A673 (cell line): ENCODE results near the gene SPECC1L. TPM values are rescaled to one million over a fixed set of nuclear protein-coding genes. Genes with fewer than 3 reads are reported as not detected.

Experiments used
- BruUV-seq: library from RNA; stranded (reverse); fragments of 400-500 nt; replicated peaks from 2 replicates; lab custom pipeline; 2021; lab: Mats Ljungman, UMichigan
- CTCF ChIA-PET: fragments of 300-600 bp; sonication (Branson Sonifier 250); formaldehyde crosslinking; loops from one replicate; lab custom pipeline; 2022; ENCODE audit warnings: antibody characterized with exemption; lab: Charles Lee
- POLR2A ChIA-PET: fragments of 300-600 bp; sonication (Branson Sonifier 250); formaldehyde crosslinking; loops from one replicate; lab custom pipeline; 2022; ENCODE audit warnings: antibody characterized with exemption; ENCODE audit not compliant: low non-redundant PET; lab: Charles Lee
- DNase-seq: peaks from one replicate; pipeline ENCODE4 v3.0.0-alpha.2; 2015; ENCODE audit warnings: low spot score
- H3K27ac ChIP-seq: fragments of 200-600 bp; sonication (generic); 2 replicates; pipeline ENCODE4 v1.5.1; 2016; ENCODE audit warnings: mixed run types, low read depth, mild to moderate bottlenecking, mixed read lengths, antibody characterized with exemption, low read length; ENCODE audit not compliant: poor library complexity, severe bottlenecking
- H3K27me3 ChIP-seq: fragments of 200-600 bp; sonication (generic); replicated peaks from 2 replicates; pipeline ENCODE4 v1.6.1; 2017; ENCODE audit warnings: mixed run types, low read depth, mild to moderate bottlenecking, mixed read lengths, antibody characterized with exemption, low read length; ENCODE audit not compliant: insufficient read depth, poor library complexity
- H3K36me3 ChIP-seq: fragments of 200-600 bp; sonication (generic); 2 replicates; pipeline ENCODE4 v1.6.1; 2016; ENCODE audit warnings: mixed run types, mild to moderate bottlenecking, mixed read lengths, antibody characterized with exemption, low read length; ENCODE audit not compliant: insufficient read depth, poor library complexity, severe bottlenecking
- H3K4me1 ChIP-seq: fragments of 200-600 bp; sonication (generic); 2 replicates; pipeline ENCODE4 v1.6.1; 2017; ENCODE audit warnings: mixed run types, mild to moderate bottlenecking, mixed read lengths, antibody characterized with exemption, low read length; ENCODE audit not compliant: insufficient read depth, poor library complexity, severe bottlenecking
- H3K4me3 ChIP-seq: fragments of 200-600 bp; sonication (generic); 2 replicates; pipeline ENCODE4 v1.5.1; 2016; ENCODE audit warnings: low read depth, mixed run types, mild to moderate bottlenecking, mixed read lengths, low read length; ENCODE audit not compliant: poor library complexity, severe bottlenecking
- H3K9me3 ChIP-seq: fragments of 200-600 bp; sonication (generic); 2 replicates; pipeline ENCODE4 v1.6.1; 2016; ENCODE audit warnings: mixed run types, low read depth, mild to moderate bottlenecking, mixed read lengths, antibody characterized with exemption, low read length; ENCODE audit not compliant: poor library complexity, severe bottlenecking
- EZH2 ChIP-seq: fragments of 200-600 bp; sonication (generic); IDR thresholded peaks from 2 replicates; pipeline ENCODE4 v1.6.1; 2017; ENCODE audit warnings: borderline replicate concordance, low read depth, mild to moderate bottlenecking, mixed read lengths, antibody characterized with exemption, low read length; ENCODE audit not compliant: poor library complexity, severe bottlenecking
- intact Hi-C: fragments of 100-400 bp; cut with micrococcal nuclease; formaldehyde crosslinking; loops from one replicate; pipeline ENCODE4 v1.10.0; 2022; ENCODE audit not compliant: unreplicated experiment
- total RNA-seq: library from RNA; stranded (reverse); gene quantifications from 2 replicates; pipeline ENCODE4 v1.2.3, GENCODE V29; 2021
- TF ChIP-seq, protein P1 (sequence below): fragments of 300-800, 200-600 bp; sonication (generic); conservative IDR thresholded peaks from 2 replicates; pipeline ENCODE4 v1.5.1; 2017; ENCODE audit warnings: low read depth, mild to moderate bottlenecking, antibody characterized with exemption, low read length, moderate library complexity, mixed read lengths

The SPECC1L gene
- total RNA-seq, 1 experiment from 2014 or later, result 56.7 TPM

DNA sequence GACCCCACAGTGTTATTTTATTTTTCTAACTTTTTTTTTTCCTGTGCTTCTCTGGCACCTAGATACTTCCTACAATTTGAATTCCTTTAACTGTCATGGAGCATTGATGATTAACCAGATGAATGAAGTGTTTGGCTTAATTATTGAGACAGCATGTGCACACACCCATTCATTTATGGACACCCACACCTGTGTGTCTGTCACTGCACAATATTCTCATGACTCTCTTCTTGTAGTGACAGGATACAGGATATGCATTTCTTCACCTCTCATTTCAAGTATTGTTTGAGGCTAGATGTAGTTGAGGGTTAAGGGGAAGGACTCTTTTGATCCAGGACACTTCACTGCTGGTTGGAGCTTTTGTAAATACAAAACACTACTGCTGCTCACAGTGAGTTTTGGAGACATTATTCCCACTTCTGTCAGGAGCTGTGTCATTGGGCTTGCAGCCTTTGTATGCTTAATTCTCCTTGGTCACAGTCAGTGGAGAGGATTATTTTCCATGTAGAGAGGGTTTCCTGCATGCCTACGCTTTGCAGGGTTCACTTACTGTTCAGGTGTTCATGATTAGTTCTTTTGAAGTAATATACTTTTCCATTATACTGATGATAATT lies 33.5 kb downstream of the SPECC1L start:
- BruUV-seq, result no TSS peak
- intact Hi-C loops, result no loop called here
- Histone ChIP-seq H3K9me3 (no peaks in the 10 kb centered on the region), H3K4me1 (peaks cover 4% of the 10 kb centered on the region), H3K27me3 (no peaks in the 10 kb centered on the region), H3K4me3 (no peak overlapping the region), H3K36me3 (peaks cover 37% of the 10 kb centered on the region), H3K27ac (peak overlapping the region; percentile 22)
- POLR2A ChIA-PET, result no interaction called here
- CTCF ChIA-PET, result no interaction called here
- DNase-seq, result no peak
- TF ChIP-seq EZH2, result no peak
- TF ChIP-seq, protein P1, sequence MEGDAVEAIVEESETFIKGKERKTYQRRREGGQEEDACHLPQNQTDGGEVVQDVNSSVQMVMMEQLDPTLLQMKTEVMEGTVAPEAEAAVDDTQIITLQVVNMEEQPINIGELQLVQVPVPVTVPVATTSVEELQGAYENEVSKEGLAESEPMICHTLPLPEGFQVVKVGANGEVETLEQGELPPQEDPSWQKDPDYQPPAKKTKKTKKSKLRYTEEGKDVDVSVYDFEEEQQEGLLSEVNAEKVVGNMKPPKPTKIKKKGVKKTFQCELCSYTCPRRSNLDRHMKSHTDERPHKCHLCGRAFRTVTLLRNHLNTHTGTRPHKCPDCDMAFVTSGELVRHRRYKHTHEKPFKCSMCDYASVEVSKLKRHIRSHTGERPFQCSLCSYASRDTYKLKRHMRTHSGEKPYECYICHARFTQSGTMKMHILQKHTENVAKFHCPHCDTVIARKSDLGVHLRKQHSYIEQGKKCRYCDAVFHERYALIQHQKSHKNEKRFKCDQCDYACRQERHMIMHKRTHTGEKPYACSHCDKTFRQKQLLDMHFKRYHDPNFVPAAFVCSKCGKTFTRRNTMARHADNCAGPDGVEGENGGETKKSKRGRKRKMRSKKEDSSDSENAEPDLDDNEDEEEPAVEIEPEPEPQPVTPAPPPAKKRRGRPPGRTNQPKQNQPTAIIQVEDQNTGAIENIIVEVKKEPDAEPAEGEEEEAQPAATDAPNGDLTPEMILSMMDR, result no peak

DNA sequence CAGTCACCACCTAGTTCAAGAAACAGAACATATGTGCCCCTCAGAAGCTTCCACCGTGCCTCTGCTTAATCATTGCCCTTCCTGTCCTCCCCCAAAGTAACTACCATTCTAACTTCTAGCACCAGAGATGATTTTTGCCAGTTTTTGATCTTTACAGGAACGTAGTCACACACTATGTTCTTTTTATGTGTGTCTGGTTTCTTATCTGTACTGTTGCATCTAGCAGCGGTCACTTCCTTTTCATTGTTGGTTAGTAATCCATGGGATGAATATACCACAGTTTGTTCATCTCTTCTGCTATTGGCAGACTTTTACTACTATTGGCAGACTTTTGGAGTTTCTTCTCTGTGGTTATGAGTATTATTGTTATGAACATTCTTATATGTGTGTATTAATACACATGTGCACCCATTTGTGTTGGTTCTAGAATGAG lies 34.6 kb downstream of the SPECC1L start:
- ChIA-PET POLR2A (no interaction called here), CTCF (no interaction called here)
- peaks cover 4% of the 10 kb centered on the region for H3K4me1 ChIP-seq
- H3K27me3 ChIP-seq, result no peaks in the 10 kb centered on the region
- TF ChIP-seq, protein P1, result no peak
- TF ChIP-seq EZH2, result no peak
- H3K4me3 ChIP-seq, result no peak overlapping the region
- peaks cover 40% of the 10 kb centered on the region for H3K36me3 ChIP-seq
- H3K27ac ChIP-seq, result no peak overlapping the region
- intact Hi-C loops, result no loop called here
- BruUV-seq, result no TSS peak
- no peak for DNase-seq
- no peaks in the 10 kb centered on the region for H3K9me3 ChIP-seq

DNA sequence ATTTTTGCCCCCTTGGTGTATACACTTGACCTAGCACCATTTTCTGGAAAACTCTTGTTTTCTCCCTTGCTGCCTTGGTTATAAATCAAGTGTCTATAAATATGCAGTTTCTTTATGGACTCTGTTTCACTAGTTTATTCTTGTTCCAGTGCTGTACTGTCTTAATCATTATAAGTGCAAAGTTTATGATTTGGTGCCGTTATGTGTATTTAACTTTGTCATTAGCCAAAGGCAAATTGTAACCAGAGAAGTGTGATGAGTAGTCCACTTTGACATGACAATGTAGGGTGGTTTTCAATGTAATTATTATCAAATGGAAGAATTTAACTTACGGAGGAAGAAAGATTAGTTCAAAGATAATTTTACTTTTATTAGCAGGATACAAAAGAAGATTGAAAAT lies 40.3 kb downstream of the SPECC1L start:
- no peak overlapping the region for H3K27ac ChIP-seq
- H3K9me3 ChIP-seq, result no peaks in the 10 kb centered on the region
- no peaks in the 10 kb centered on the region for H3K27me3 ChIP-seq
- DNase-seq, result no peak
- no peak overlapping the region for H3K4me3 ChIP-seq
- H3K4me1 ChIP-seq, result no peaks in the 10 kb centered on the region
- CTCF ChIA-PET, result no interaction called here
- no TSS peak for BruUV-seq
- intact Hi-C loops, result no loop called here
- POLR2A ChIA-PET, result no interaction called here
- H3K36me3 ChIP-seq, result peaks cover 43% of the 10 kb centered on the region
- TF ChIP-seq, protein P1, result no peak
- no peak for TF ChIP-seq EZH2
